ENCODE results near the gene CDH11.

- TF ChIP-seq CTCF (IDR thresholded peaks at IDR 0.05) (no peak), POLR2A (IDR thresholded peaks at IDR 0.05) (no peak), EP300 (IDR thresholded peaks at IDR 0.05) (no peak)
These were observed 67.4 kb downstream of the CDH11 start for GRCh38 chr16:65054457-65054856.

Data from stomach (tissue), 4 donors.